K562 (cell line): ENCODE results near the gene MMP20. TPM values are rescaled to one million over a fixed set of nuclear protein-coding genes. Genes with fewer than 3 reads are reported as not detected.

Source experiments
- ATAC-seq: fragments of 200-7000 bp; cut with Tn5 transposase; 3 replicates; pipeline ENCODE4 v1.9.1; 2020; ENCODE audit warnings: moderate library complexity
- BruUV-seq: library from RNA; stranded (reverse); fragments of 400-500 nt; replicated peaks from 2 replicates; lab custom pipeline; 2021; lab: Mats Ljungman, UMichigan
- CTCF ChIA-PET: fragments of 300-600 bp; formaldehyde crosslinking; extraction: SDS; loops from one replicate; lab custom pipeline; 2021; ENCODE audit warnings: low intra/inter-chr PET ratio; lab: Yijun Ruan, JAX
- POLR2A ChIA-PET: fragments of 300-600, 350-650 bp; sonication (Branson Sonifier 250); formaldehyde crosslinking; extraction: SDS; loops from one replicate; lab custom pipeline; 2021; ENCODE audit warnings: antibody characterized with exemption, inconsistent platforms; lab: Yijun Ruan, JAX
- DNase-seq, 4 experiments: peaks; one replicate each; pipeline versions ENCODE4 v3.0.0 to v3.0.0-alpha.2; 2011 to 2018; ENCODE audit warnings: low spot score in 3 of 4, mixed read lengths in 3 of 4; ENCODE audit errors: extremely low read depth in 1 of 4
- FAIRE-seq: peaks from 2 replicates; lab custom pipeline; 2011; peaks lifted over from hg19 to GRCh38; lab: Jason Lieb, UNC
- H2AFZ ChIP-seq: 2 replicates; pipeline ENCODE4 v1.6.0; 2011; ENCODE audit warnings: low read depth, low read length, control low read depth, inconsistent platforms
- H3K27ac ChIP-seq: fragments of 200-600 bp; 3 replicates; pipeline ENCODE4 v1.8.0; 2011; ENCODE audit warnings: low read depth, mild to moderate bottlenecking, control low read depth, inconsistent platforms, low read length, moderate library complexity, mixed read lengths; ENCODE audit errors: extremely low read depth
- H3K27me3 ChIP-seq, 2 experiments: fragments of 300-600 bp in 1 of 2; 2 replicates in 1 of 2; 3 replicates in 1 of 2; pipeline versions ENCODE4 v1.6.0 to v1.8.0; 2011; ENCODE audit warnings: inconsistent platforms in 2 of 2, low read length in 2 of 2, mild to moderate bottlenecking in 1 of 2, mixed read lengths in 1 of 2, moderate library complexity in 1 of 2; ENCODE audit not compliant: control insufficient read depth in 2 of 2, insufficient read depth in 2 of 2
- H3K36me3 ChIP-seq: fragments of 300-600 bp; 3 replicates; pipeline ENCODE4 v1.8.0; 2011; ENCODE audit warnings: mild to moderate bottlenecking, low read length, inconsistent platforms; ENCODE audit not compliant: control insufficient read depth, insufficient read depth
- H3K4me1 ChIP-seq, 2 experiments: fragments of 200-600 bp in 1 of 2; replicated peaks in 1 of 2; 2 replicates in 1 of 2; 3 replicates in 1 of 2; pipeline versions ENCODE4 v1.5.1 to v1.8.0; 2011; ENCODE audit warnings: inconsistent platforms in 2 of 2, low read length in 2 of 2, mild to moderate bottlenecking in 1 of 2, mixed read lengths in 1 of 2, moderate library complexity in 1 of 2; ENCODE audit not compliant: control insufficient read depth in 2 of 2, insufficient read depth in 2 of 2
- H3K4me2 ChIP-seq: 2 replicates; pipeline ENCODE4 v1.6.1; 2011; ENCODE audit warnings: low read length, control low read depth, inconsistent platforms, mixed read lengths; ENCODE audit not compliant: insufficient read depth
- H3K4me3 ChIP-seq: fragments of 200-600 bp; sonication (generic), shearing (Covaris generic); 2 replicates; pipeline ENCODE4 v1.5.1; 2016; ENCODE audit warnings: control low read depth, inconsistent platforms
- H3K79me2 ChIP-seq: fragments of 200-600 bp; 3 replicates; pipeline ENCODE4 v1.8.0; 2011; ENCODE audit warnings: low read length, inconsistent platforms; ENCODE audit not compliant: control insufficient read depth, insufficient read depth
- H3K9ac ChIP-seq, 2 experiments: 2 replicates each; pipeline versions ENCODE4 v1.6.0 to v1.6.1; 2011; ENCODE audit warnings: low read depth in 2 of 2, low read length in 2 of 2, control low read depth in 1 of 2, inconsistent platforms in 1 of 2, mild to moderate bottlenecking in 1 of 2, mixed read lengths in 1 of 2; ENCODE audit not compliant: insufficient read depth in 1 of 2
- H3K9me1 ChIP-seq: one replicate; pipeline ENCODE4 v1.6.0; 2011; ENCODE audit warnings: inconsistent platforms, mild to moderate bottlenecking, low read length, moderate library complexity; ENCODE audit not compliant: control insufficient read depth, insufficient read depth
- H3K9me3 ChIP-seq: replicated peaks from 2 replicates; pipeline ENCODE4 v1.5.1; 2011; ENCODE audit warnings: low read depth, low read length, inconsistent platforms; ENCODE audit not compliant: control insufficient read depth, insufficient read depth
- H4K20me1 ChIP-seq: replicated peaks from 2 replicates; pipeline ENCODE4 v1.6.1; 2011; ENCODE audit warnings: low read length, inconsistent platforms, mixed read lengths; ENCODE audit not compliant: control insufficient read depth, insufficient read depth
- BRD4 ChIP-seq: fragments of 200-600 bp; sonication (generic); IDR thresholded peaks from 2 replicates; pipeline ENCODE4 v1.6.1; 2017; ENCODE audit warnings: inconsistent platforms
- CREM ChIP-seq: IDR thresholded peaks from 2 replicates; pipeline ENCODE4 v1.6.1; 2014; ENCODE audit warnings: antibody characterized with exemption, low read depth
- EP400 ChIP-seq: fragments of 450-650 bp; IDR thresholded peaks from 2 replicates; pipeline ENCODE4 v1.6.1; 2017; ENCODE audit warnings: antibody characterized with exemption, mild to moderate bottlenecking, moderate library complexity
- LEF1 ChIP-seq: fragments of 450-650 bp; IDR thresholded peaks from 2 replicates; pipeline ENCODE4 v1.6.1; 2016; ENCODE audit warnings: mild to moderate bottlenecking
- MXI1 ChIP-seq: IDR thresholded peaks from 2 replicates; pipeline ENCODE4 v1.6.1; 2011; ENCODE audit warnings: low read depth, mild to moderate bottlenecking, improper control_type of control experiment, low read length
- NR1H2 ChIP-seq: sonication (generic); formaldehyde crosslinking; IDR thresholded peaks from 2 replicates; pipeline ENCODE4 v1.4.0; 2020; ENCODE audit warnings: mild to moderate bottlenecking, missing genetic modification reagents
- in situ Hi-C: fragments of 300-500 bp; cut with MboI; formaldehyde crosslinking; loops from 4 replicates; pipeline ENCODE4 v1.15.0; 2018; ENCODE audit warnings: inconsistent platforms, mixed read lengths
- intact Hi-C: fragments of 100-400 bp; cut with micrococcal nuclease; formaldehyde crosslinking; loops from 2 replicates; pipeline ENCODE4 v1.14.2; 2022
- polyA plus RNA-seq, 8 experiments: library from polyadenylated mRNA; depleted of rRNA in 4 of 8; stranded (reverse) in 5 of 8; unstranded in 3 of 8; fragments of >200 nt; fragmentation: Nextera tagmentation in 2 of 8; fragmentation: Illumina TruSeq in 1 of 8; extraction: Ambion mirVana in 2 of 8; extraction: Trizol in 1 of 8; gene quantifications; 2 replicates each; pipeline versions ENCODE4 v1.2.1 to v1.2.3, GENCODE V29; 2011 to 2014; ENCODE audit warnings: inconsistent platforms in 1 of 8, missing spikeins in 1 of 8
- total RNA-seq, 7 experiments: library from RNA; depleted of rRNA in 6 of 7; stranded (reverse); fragments of >200 nt in 6 of 7; fragmentation: Illumina TruSeq in 2 of 7; extraction: Trizol in 2 of 7; gene quantifications; 2 replicates each; pipeline versions ENCODE4 v1.2.1 to v1.2.3, GENCODE V29; 2011 to 2021; ENCODE audit warnings: low replicate concordance in 1 of 7
- TF ChIP-seq, protein P1 (sequence below): fragments of 450-650 bp; IDR thresholded peaks from 2 replicates; pipeline ENCODE4 v1.6.1; 2018; ENCODE audit not compliant: partially characterized antibody

The MMP20 gene
- total and polyA plus RNA-seq, 9 of the 15 experiments (the other 6 are each of a cell fraction or from before 2014, with no cell fraction given) = not detected

DNA sequence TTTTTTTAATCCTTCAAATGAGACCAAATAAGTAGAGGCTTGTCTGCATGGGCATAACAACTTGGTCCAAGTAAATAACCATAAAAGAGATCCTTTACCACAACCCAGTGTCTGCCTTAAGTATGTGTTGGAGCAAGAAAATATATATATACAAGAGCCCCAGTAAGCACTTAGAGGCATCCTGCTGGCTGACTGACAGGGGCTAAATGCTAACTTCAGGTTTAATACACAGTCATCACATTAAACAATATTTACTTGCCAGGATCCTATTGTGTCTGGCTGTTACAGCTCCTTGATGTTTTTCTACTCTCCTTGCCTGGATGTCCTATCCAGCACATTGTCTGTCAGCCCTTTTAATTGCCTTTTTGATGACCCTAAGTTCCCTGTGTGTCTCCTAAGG, 37.5 kb upstream of the MMP20 start:
- H3K79me2 ChIP-seq = no peaks in the 10 kb centered on the region
- H3K27me3 ChIP-seq = peaks cover 0 to 6% of the 10 kb centered on the region in 2 experiments; a peak in 2 of 5 replicates
- BruUV-seq = no TSS peak
- no peaks in the 10 kb centered on the region for H3K9me1 ChIP-seq
- no peaks in the 10 kb centered on the region for H4K20me1 ChIP-seq
- no peak overlapping the region for H3K9ac ChIP-seq
- no peak for DNase-seq
- ATAC-seq = no peak
- H3K27ac ChIP-seq = no peak overlapping the region
- FAIRE-seq = no peak
- H3K4me3 ChIP-seq = no peak overlapping the region
- TF ChIP-seq NR1H2 (CRISPR knock-in tag) (no peak), LEF1 (no peak), EP400 (no peak), CREM (no peak), BRD4 (no peak), MXI1 (no peak)
- TF ChIP-seq, protein P1, sequence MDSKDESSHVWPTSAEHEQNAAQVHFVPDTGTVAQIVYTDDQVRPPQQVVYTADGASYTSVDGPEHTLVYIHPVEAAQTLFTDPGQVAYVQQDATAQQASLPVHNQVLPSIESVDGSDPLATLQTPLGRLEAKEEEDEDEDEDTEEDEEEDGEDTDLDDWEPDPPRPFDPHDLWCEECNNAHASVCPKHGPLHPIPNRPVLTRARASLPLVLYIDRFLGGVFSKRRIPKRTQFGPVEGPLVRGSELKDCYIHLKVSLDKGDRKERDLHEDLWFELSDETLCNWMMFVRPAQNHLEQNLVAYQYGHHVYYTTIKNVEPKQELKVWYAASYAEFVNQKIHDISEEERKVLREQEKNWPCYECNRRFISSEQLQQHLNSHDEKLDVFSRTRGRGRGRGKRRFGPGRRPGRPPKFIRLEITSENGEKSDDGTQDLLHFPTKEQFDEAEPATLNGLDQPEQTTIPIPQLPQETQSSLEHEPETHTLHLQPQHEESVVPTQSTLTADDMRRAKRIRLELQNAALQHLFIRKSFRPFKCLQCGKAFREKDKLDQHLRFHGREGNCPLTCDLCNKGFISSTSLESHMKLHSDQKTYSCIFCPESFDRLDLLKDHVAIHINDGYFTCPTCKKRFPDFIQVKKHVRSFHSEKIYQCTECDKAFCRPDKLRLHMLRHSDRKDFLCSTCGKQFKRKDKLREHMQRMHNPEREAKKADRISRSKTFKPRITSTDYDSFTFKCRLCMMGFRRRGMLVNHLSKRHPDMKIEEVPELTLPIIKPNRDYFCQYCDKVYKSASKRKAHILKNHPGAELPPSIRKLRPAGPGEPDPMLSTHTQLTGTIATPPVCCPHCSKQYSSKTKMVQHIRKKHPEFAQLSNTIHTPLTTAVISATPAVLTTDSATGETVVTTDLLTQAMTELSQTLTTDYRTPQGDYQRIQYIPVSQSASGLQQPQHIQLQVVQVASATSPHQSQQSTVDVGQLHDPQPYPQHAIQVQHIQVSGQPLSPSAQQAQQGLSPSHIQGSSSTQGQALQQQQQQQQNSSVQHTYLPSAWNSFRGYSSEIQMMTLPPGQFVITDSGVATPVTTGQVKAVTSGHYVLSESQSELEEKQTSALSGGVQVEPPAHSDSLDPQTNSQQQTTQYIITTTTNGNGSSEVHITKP = no peak
- CTCF ChIA-PET = no interaction called here
- no peaks in the 10 kb centered on the region for H3K4me1 ChIP-seq
- in situ Hi-C loops = no loop called here
- POLR2A ChIA-PET = no interaction called here
- no peaks in the 10 kb centered on the region for H3K36me3 ChIP-seq
- no peaks in the 10 kb centered on the region for H3K9me3 ChIP-seq
- no peak overlapping the region for H3K4me2 ChIP-seq
- no peak overlapping the region for H2AFZ ChIP-seq
- intact Hi-C loops = no loop called here
